GM23338 (cell line): ENCODE results near the gene SH3BP4.

Source experiments
- CREB1 ChIP-seq: fragments of 250-450 bp; sonication (Bioruptor Pico); IDR thresholded peaks from 2 replicates; pipeline ENCODE4 v1.5.0; 2020; ENCODE audit warnings: low read depth, mild to moderate bottlenecking, moderate library complexity
- CTCF ChIP-seq, 2 experiments: fragments of 200-600 bp in 1 of 2; sonication (generic) in 1 of 2; conservative IDR thresholded peaks; 2 replicates each; pipeline versions ENCODE4 v1.5.1 to v1.6.1; 2016 to 2017; ENCODE audit warnings: antibody characterized with exemption in 2 of 2, low read depth in 2 of 2, mild to moderate bottlenecking in 2 of 2, moderate library complexity in 1 of 2
- EZH2 ChIP-seq: fragments of 200-600 bp; sonication (generic); IDR thresholded peaks from one replicate; pipeline ENCODE4 v1.8.0; 2017; ENCODE audit warnings: antibody characterized with exemption, mild to moderate bottlenecking, low read depth; ENCODE audit not compliant: unreplicated experiment
- EZH2phosphoT487 ChIP-seq: fragments of 200-600 bp; sonication (generic); IDR thresholded peaks from one replicate; pipeline ENCODE4 v1.8.1; 2018; ENCODE audit warnings: antibody characterized with exemption; ENCODE audit not compliant: unreplicated experiment
- NANOG ChIP-seq: IDR thresholded peaks from 2 replicates; pipeline ENCODE4 v1.6.1; 2016; ENCODE audit warnings: antibody characterized with exemption, borderline replicate concordance
- POLR2AphosphoS5 ChIP-seq: IDR thresholded peaks from 2 replicates; pipeline ENCODE4 v1.6.1; 2016; ENCODE audit warnings: antibody characterized with exemption, low read depth
- REST ChIP-seq: IDR thresholded peaks from one replicate; pipeline ENCODE4 v1.6.1; 2018; ENCODE audit warnings: antibody characterized with exemption; ENCODE audit not compliant: unreplicated experiment

GRCh38 chr2:235070063-235070706, 118.4 kb downstream of the SH3BP4 start:
- TF ChIP-seq CTCF (conservative IDR thresholded peaks at IDR 0.05; ENCODE audit: low read depth in 2 of 2) (no peak), REST (no peak), POLR2AphosphoS5 (no peak), EZH2phosphoT487 (no peak), EZH2 (no peak), CREB1 (CRISPR knock-in tag) (no peak), NANOG (no peak)
